Stimulated activated CD8-positive, alpha-beta memory T cell treated with anti-CD3 and anti-CD28 coated beads, Interleukin-12 subunit alpha, Interleukin-12 subunit beta, amount 100 ng/mL, for 24 hours (primary cell): ENCODE data around the gene FCER2.
"Not testable (repeated sequence)": the region's sequence is repeated elsewhere in the genome, so short reads cannot be mapped to it uniquely, and the experiment has no call there.

Source experiments
- DNase-seq: peaks from one replicate; pipeline ENCODE4 v3.0.0-alpha.2; 2020; ENCODE audit errors: extremely low read depth

FCER2 gene

GRCh38 chr19:7647156-7647555, 54.8 kb downstream of the FCER2 start:
- no peak for DNase-seq

GRCh38 chr19:7646426-7646700, 55.6 kb downstream of the FCER2 start:
- no peak for DNase-seq

GRCh38 chr19:7645656-7646425, 56.1 kb downstream of the FCER2 start:
- no peak for DNase-seq

GRCh38 chr19:7645163-7645562, 56.8 kb downstream of the FCER2 start:
- no peak for DNase-seq

- DNase-seq = no peak
Measured at GRCh38 chr19:7644550-7644877, 57.4 kb downstream of the FCER2 start.

GRCh38 chr19:7643629-7644549, 58.0 kb downstream of the FCER2 start:
- not testable (repeated sequence) for DNase-seq

GRCh38 chr19:7643031-7643415, 58.9 kb downstream of the FCER2 start:
- DNase-seq = no peak

- DNase-seq = no peak
Measured at GRCh38 chr19:7642295-7643030, 59.5 kb downstream of the FCER2 start.

- no peak for DNase-seq
Measured at GRCh38 chr19:7641290-7642276, 60.3 kb downstream of the FCER2 start.

- DNase-seq = no peak
Measured at GRCh38 chr19:7640803-7641202, 61.1 kb downstream of the FCER2 start.

- DNase-seq = no peak
Measured at GRCh38 chr19:7639863-7640348, 62.0 kb downstream of the FCER2 start.

GRCh38 chr19:7638802-7639465, 63.0 kb downstream of the FCER2 start:
- DNase-seq = no peak
